ENCODE data around the gene ANXA6. TPM values are rescaled to one million over a fixed set of nuclear protein-coding genes. Genes with fewer than 3 reads are reported as not detected.

The ANXA6 gene
- total and polyA plus RNA-seq, 7 experiments from 2014 or later: 212 to 512 (median 272) TPM

DNA sequence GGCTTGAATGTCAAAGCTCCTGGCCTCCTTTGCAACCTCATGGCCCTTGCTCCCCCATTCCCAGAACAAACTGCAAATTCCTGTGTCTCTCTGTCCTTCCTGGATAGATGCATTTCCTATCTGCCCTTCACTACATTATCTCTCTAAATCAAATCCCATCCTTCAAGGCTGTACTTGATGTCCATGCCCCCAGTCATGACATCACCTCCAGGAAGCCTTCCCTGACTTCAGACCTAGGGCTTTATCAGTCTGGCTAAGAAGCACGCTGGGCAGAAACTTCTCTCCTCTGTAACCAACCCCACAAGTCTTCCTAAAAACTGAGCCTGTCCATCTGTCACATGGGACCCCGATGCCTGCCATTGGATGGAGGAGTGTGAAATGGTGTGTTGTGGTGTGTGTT, 51.1 kb downstream of the ANXA6 start:
- no peak overlapping the region for H3K27ac ChIP-seq (ENCODE audit: low read depth, low read length)
- ATAC-seq: no peak

GRCh38 chr5:151106043-151106442, 51.5 kb downstream of the ANXA6 start:
- Histone ChIP-seq H3K27ac (ENCODE audit: low read depth, low read length) (no peak overlapping the region), H3K9me3 (ENCODE audit: control insufficient read depth in 2 of 3, low read length in 3 of 3) (no peaks in the 10 kb centered on the region), H3K36me3 (ENCODE audit: control insufficient read depth in 2 of 3, insufficient read depth in 3 of 3, low read length in 3 of 3) (peaks cover 65 to 100% (median 79%) of the 10 kb centered on the region in 3 experiments), H3K4me1 (ENCODE audit: control insufficient read depth in 2 of 2, insufficient read depth in 2 of 2, low read length in 2 of 2) (no peaks in the 10 kb centered on the region), H3K27me3 (ENCODE audit: control insufficient read depth in 2 of 2, insufficient read depth in 2 of 2, low read length in 2 of 2) (no peaks in the 10 kb centered on the region), H3K4me3 (ENCODE audit: low read length) (no peak overlapping the region)
- Mint-ChIP-seq H3K9me3 (no peaks in the 10 kb centered on the region), H3K27me3 (no peaks in the 10 kb centered on the region), H3K36me3 (peaks cover 15 to 67% (median 40%) of the 10 kb centered on the region in 5 donors), H3K4me3 (no peak overlapping the region), H3K4me1 (peaks cover 0 to 18% (median 7%) of the 10 kb centered on the region in 7 donors), H3K27ac (peak overlapping the region in 7 of 9 donors; percentile 49 to 91 (median 79))
- DNase-seq (no peak), ATAC-seq (no peak)
- ChIA-PET POLR2A (interaction anchor here (1.2 to 2.2 kb wide), 2 partner anchors 10 to 13 kb away, joined by 3 to 8 read pairs; no protein-coding TSS in a partner anchor), CTCF (interaction anchor here (0.9 to 1.7 kb wide), 3 partner anchors 9 to 59 kb away, joined by 4 to 7 read pairs (median 4); no protein-coding TSS in a partner anchor)
- intact Hi-C loops (cut with micrococcal nuclease): no loop called here

More for the DNA sequence above, 51.1 kb downstream of the ANXA6 start:
- no peaks in the 10 kb centered on the region for H3K27me3 Mint-ChIP-seq
- no peaks in the 10 kb centered on the region for H3K4me1 ChIP-seq (ENCODE audit: control insufficient read depth in 2 of 2, insufficient read depth in 2 of 2, low read length in 2 of 2)
- H3K9me3 ChIP-seq (ENCODE audit: control insufficient read depth in 2 of 3, low read length in 3 of 3): no peaks in the 10 kb centered on the region
- peaks cover 67 to 100% (median 82%) of the 10 kb centered on the region in 3 experiments for H3K36me3 ChIP-seq (ENCODE audit: control insufficient read depth in 2 of 3, insufficient read depth in 3 of 3, low read length in 3 of 3)
- H3K27me3 ChIP-seq (ENCODE audit: control insufficient read depth in 2 of 2, insufficient read depth in 2 of 2, low read length in 2 of 2): no peaks in the 10 kb centered on the region
- H3K4me3 Mint-ChIP-seq: no peak overlapping the region
- H3K36me3 Mint-ChIP-seq: peaks cover 15 to 65% (median 40%) of the 10 kb centered on the region in 5 donors
- H3K27ac Mint-ChIP-seq: peak overlapping the region in 8 of 9 donors; percentile 49 to 91 (median 76)
- no peak for DNase-seq
- intact Hi-C loops (cut with micrococcal nuclease): no loop called here
- ChIA-PET CTCF (interaction anchor here (0.9 to 1.1 kb wide), 2 partner anchors 55 to 59 kb away, joined by 4 read pairs; no protein-coding TSS in a partner anchor), POLR2A (no interaction called here)
- H3K9me3 Mint-ChIP-seq: no peaks in the 10 kb centered on the region
- no peak overlapping the region for H3K4me3 ChIP-seq (ENCODE audit: low read length)
- peaks cover 0 to 15% (median 7%) of the 10 kb centered on the region in 7 donors for H3K4me1 Mint-ChIP-seq

DNA sequence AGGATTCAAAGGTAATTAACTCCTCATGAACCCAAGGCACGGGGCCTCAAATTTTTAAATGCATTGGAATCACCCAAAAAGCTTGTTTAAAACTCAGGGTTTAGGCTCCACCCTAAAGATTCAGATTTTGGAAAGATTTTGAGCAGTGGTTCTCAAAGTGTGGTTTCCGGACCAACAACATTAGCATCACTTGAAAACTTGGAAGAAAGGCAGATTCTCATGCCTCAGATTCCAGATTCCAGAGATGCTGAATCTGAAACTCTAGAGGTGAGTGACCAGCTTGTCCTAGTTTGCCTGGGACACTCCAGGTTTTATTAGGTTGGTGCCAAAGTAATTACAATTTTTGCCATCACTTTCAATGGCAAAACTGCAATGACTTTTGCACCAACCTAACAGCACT, 52.0 kb downstream of the ANXA6 start:
- POLR2A ChIA-PET: interaction anchor here (1.2 to 2.2 kb wide), 2 partner anchors 10 to 12 kb away, joined by 3 to 8 read pairs; no protein-coding TSS in a partner anchor
- peaks cover 60 to 100% (median 76%) of the 10 kb centered on the region in 3 experiments for H3K36me3 ChIP-seq (ENCODE audit: control insufficient read depth in 2 of 3, insufficient read depth in 3 of 3, low read length in 3 of 3)
- no peaks in the 10 kb centered on the region for H3K4me1 ChIP-seq (ENCODE audit: control insufficient read depth in 2 of 2, insufficient read depth in 2 of 2, low read length in 2 of 2)
- no peaks in the 10 kb centered on the region for H3K9me3 Mint-ChIP-seq
- CTCF ChIA-PET: interaction anchor here (0.9 to 1.7 kb wide), 2 partner anchors 10 to 55 kb away, joined by 4 to 7 read pairs; no protein-coding TSS in a partner anchor
- ATAC-seq (no peak), DNase-seq (no peak)
- peaks cover 4 to 22% (median 11%) of the 10 kb centered on the region in 7 donors for H3K4me1 Mint-ChIP-seq
- peaks cover 16 to 67% (median 42%) of the 10 kb centered on the region in 5 donors for H3K36me3 Mint-ChIP-seq
- no peak overlapping the region for H3K27ac ChIP-seq (ENCODE audit: low read depth, low read length)
- H3K27me3 Mint-ChIP-seq: no peaks in the 10 kb centered on the region
- no peak overlapping the region for H3K4me3 Mint-ChIP-seq
- no peak overlapping the region for H3K4me3 ChIP-seq (ENCODE audit: low read length)
- no peaks in the 10 kb centered on the region for H3K27me3 ChIP-seq (ENCODE audit: control insufficient read depth in 2 of 2, insufficient read depth in 2 of 2, low read length in 2 of 2)
- H3K9me3 ChIP-seq (ENCODE audit: control insufficient read depth in 2 of 3, low read length in 3 of 3): no peaks in the 10 kb centered on the region
- H3K27ac Mint-ChIP-seq: peak overlapping the region in 7 of 9 donors; percentile 38 to 85 (median 64)
- intact Hi-C loops (cut with micrococcal nuclease): no loop called here

- peaks cover 22 to 61% (median 43%) of the 10 kb centered on the region in 5 donors for H3K36me3 Mint-ChIP-seq
- no peaks in the 10 kb centered on the region for H3K27me3 Mint-ChIP-seq
- peak overlapping the region; percentile 34 to 85 (median 64) for H3K27ac Mint-ChIP-seq
- H3K36me3 ChIP-seq (ENCODE audit: control insufficient read depth in 2 of 3, insufficient read depth in 3 of 3, low read length in 3 of 3): peaks cover 57 to 99% (median 68%) of the 10 kb centered on the region in 3 experiments
- ChIA-PET CTCF (interaction anchor here (1.6 to 1.7 kb wide), 2 partner anchors 11 to 53 kb away, joined by 7 read pairs; no protein-coding TSS in a partner anchor), POLR2A (interaction anchor here (1.2 to 2.2 kb wide), 3 partner anchors 11 to 19 kb away, joined by 3 to 8 read pairs (median 5); no protein-coding TSS in a partner anchor)
- H3K4me1 ChIP-seq (ENCODE audit: control insufficient read depth in 2 of 2, insufficient read depth in 2 of 2, low read length in 2 of 2): no peaks in the 10 kb centered on the region
- no peak for DNase-seq
- H3K4me3 Mint-ChIP-seq: no peak overlapping the region
- no peak for ATAC-seq
- H3K27me3 ChIP-seq (ENCODE audit: control insufficient read depth in 2 of 2, insufficient read depth in 2 of 2, low read length in 2 of 2): no peaks in the 10 kb centered on the region
- H3K4me3 ChIP-seq (ENCODE audit: low read length): no peak overlapping the region
- no peaks in the 10 kb centered on the region for H3K9me3 ChIP-seq (ENCODE audit: control insufficient read depth in 2 of 3, low read length in 3 of 3)
- intact Hi-C loops (cut with micrococcal nuclease): no loop called here
- H3K9me3 Mint-ChIP-seq: no peaks in the 10 kb centered on the region
- peaks cover 10 to 26% (median 17%) of the 10 kb centered on the region in 7 donors for H3K4me1 Mint-ChIP-seq
- H3K27ac ChIP-seq (ENCODE audit: low read depth, low read length): peak overlapping the region; percentile 30
These were observed 52.8 kb downstream of the ANXA6 start for GRCh38 chr5:151104795-151105194.

GRCh38 chr5:151101746-151102145, 55.8 kb downstream of the ANXA6 start:
- peaks cover 0 to 23% of the 10 kb centered on the region in 2 donors for H3K4me1 ChIP-seq (ENCODE audit: control insufficient read depth in 2 of 2, insufficient read depth in 2 of 2, low read length in 2 of 2)
- no peak overlapping the region for H3K4me3 Mint-ChIP-seq
- peak overlapping the region in 8 of 9 donors; percentile 23 to 78 (median 57) for H3K27ac Mint-ChIP-seq
- POLR2A ChIA-PET: no interaction called here
- H3K36me3 ChIP-seq (ENCODE audit: control insufficient read depth in 2 of 3, insufficient read depth in 3 of 3, low read length in 3 of 3): peaks cover 33 to 68% (median 39%) of the 10 kb centered on the region in 3 experiments
- no peaks in the 10 kb centered on the region for H3K9me3 Mint-ChIP-seq
- H3K27me3 ChIP-seq (ENCODE audit: control insufficient read depth in 2 of 2, insufficient read depth in 2 of 2, low read length in 2 of 2): no peaks in the 10 kb centered on the region
- CTCF ChIA-PET: interaction anchor here (1.1 kb wide), 1 partner anchor 24 kb away, joined by 3 read pairs; no protein-coding TSS in a partner anchor
- H3K4me1 Mint-ChIP-seq: peaks cover 30 to 55% (median 41%) of the 10 kb centered on the region in 7 donors
- H3K9me3 ChIP-seq (ENCODE audit: control insufficient read depth in 2 of 3, low read length in 3 of 3): no peaks in the 10 kb centered on the region
- intact Hi-C loops (cut with micrococcal nuclease): loop anchor here in 1 of 2 donors (2.0 kb wide), 1 partner anchor 15 kb away; no protein-coding TSS in a partner anchor
- H3K4me3 ChIP-seq (ENCODE audit: low read length): no peak overlapping the region
- no peak for ATAC-seq
- no peak for DNase-seq
- no peaks in the 10 kb centered on the region for H3K27me3 Mint-ChIP-seq
- H3K27ac ChIP-seq (ENCODE audit: low read depth, low read length): peak overlapping the region; percentile 39
- peaks cover 15 to 39% (median 27%) of the 10 kb centered on the region in 5 donors for H3K36me3 Mint-ChIP-seq

DNA sequence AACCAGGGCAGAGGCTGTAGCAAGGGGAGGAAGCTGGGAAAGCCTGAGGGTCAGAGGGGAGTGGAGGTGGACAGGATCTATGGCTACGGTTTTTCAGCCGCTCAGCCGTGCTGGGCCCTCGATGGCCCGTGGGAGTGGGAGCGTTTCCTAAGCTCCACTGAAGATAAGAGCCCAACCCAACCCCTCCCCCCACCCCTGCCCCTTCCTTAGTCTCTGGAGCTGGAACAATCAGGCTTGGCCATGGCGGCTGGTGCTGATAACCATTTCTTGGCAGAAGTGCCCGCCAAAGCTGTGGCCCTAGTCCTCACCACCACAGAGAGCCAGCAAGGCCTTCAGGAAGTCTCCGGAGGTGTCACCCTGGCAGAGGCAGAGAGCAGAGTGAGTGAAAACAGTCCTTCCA, 56.4 kb downstream of the ANXA6 start:
- no peaks in the 10 kb centered on the region for H3K27me3 Mint-ChIP-seq
- intact Hi-C loops (cut with micrococcal nuclease): loop anchor here in 1 of 2 donors (2.0 kb wide), 1 partner anchor 14 kb away; no protein-coding TSS in a partner anchor
- H3K4me1 Mint-ChIP-seq: peaks cover 31 to 55% (median 43%) of the 10 kb centered on the region in 7 donors
- no peak overlapping the region for H3K4me3 ChIP-seq (ENCODE audit: low read length)
- CTCF ChIA-PET: no interaction called here
- POLR2A ChIA-PET: no interaction called here
- no peak for DNase-seq
- H3K36me3 Mint-ChIP-seq: peaks cover 12 to 37% (median 23%) of the 10 kb centered on the region in 5 donors
- no peaks in the 10 kb centered on the region for H3K27me3 ChIP-seq (ENCODE audit: control insufficient read depth in 2 of 2, insufficient read depth in 2 of 2, low read length in 2 of 2)
- no peaks in the 10 kb centered on the region for H3K9me3 ChIP-seq (ENCODE audit: control insufficient read depth in 2 of 3, low read length in 3 of 3)
- peak overlapping the region in 7 of 9 donors; percentile 55 to 90 (median 78) for H3K27ac Mint-ChIP-seq
- peaks cover 0 to 23% of the 10 kb centered on the region in 2 donors for H3K4me1 ChIP-seq (ENCODE audit: control insufficient read depth in 2 of 2, insufficient read depth in 2 of 2, low read length in 2 of 2)
- no peaks in the 10 kb centered on the region for H3K9me3 Mint-ChIP-seq
- peaks cover 27 to 62% (median 33%) of the 10 kb centered on the region in 3 experiments for H3K36me3 ChIP-seq (ENCODE audit: control insufficient read depth in 2 of 3, insufficient read depth in 3 of 3, low read length in 3 of 3)
- peak overlapping the region; percentile 39 for H3K27ac ChIP-seq (ENCODE audit: low read depth, low read length)
- ATAC-seq: no peak
- no peak overlapping the region for H3K4me3 Mint-ChIP-seq

Data from naive thymus-derived CD4-positive, alpha-beta T cell (primary cell).